Aorta (tissue), 5 donors: ENCODE measurements around the gene ADAMTS3. TPM values are rescaled to one million over a fixed set of nuclear protein-coding genes. Genes with fewer than 3 reads are reported as not detected.

ENCODE experiments used
- ATAC-seq: fragments of 200-7000 bp; cut with Tn5 transposase; one replicate; pipeline ENCODE4 v1.9.1; 2022; ENCODE audit warnings: moderate library complexity; ENCODE audit not compliant: low FRiP score
- DNase-seq, 2 donors: peaks; one replicate each; pipeline ENCODE4 v3.0.0-alpha.2; 2020
- H3K27ac ChIP-seq, 2 donors: one replicate each; pipeline ENCODE4 v1.5.1; 2013; ENCODE audit warnings: low read length in 2 of 2, mild to moderate bottlenecking in 2 of 2, moderate library complexity in 2 of 2, control low read depth in 1 of 2, inconsistent platforms in 1 of 2, low read depth in 1 of 2
- H3K27me3 ChIP-seq, 2 donors: one replicate each; pipeline ENCODE4 v1.6.1; 2013; ENCODE audit warnings: control low read depth in 1 of 2, low read length in 1 of 2, mild to moderate bottlenecking in 1 of 2, moderate library complexity in 1 of 2; ENCODE audit not compliant: insufficient read depth in 2 of 2, control insufficient read depth in 1 of 2
- H3K36me3 ChIP-seq, 2 donors: one replicate each; pipeline ENCODE4 v1.6.1; 2013; ENCODE audit warnings: control low read depth in 1 of 2, low read length in 1 of 2, mild to moderate bottlenecking in 1 of 2; ENCODE audit not compliant: insufficient read depth in 2 of 2, control insufficient read depth in 1 of 2
- H3K4me1 ChIP-seq, 2 donors: one replicate each; pipeline ENCODE4 v1.6.1; 2013; ENCODE audit warnings: low read length in 2 of 2, control low read depth in 1 of 2, mild to moderate bottlenecking in 1 of 2, moderate library complexity in 1 of 2; ENCODE audit not compliant: insufficient read depth in 2 of 2, control insufficient read depth in 1 of 2
- H3K4me3 ChIP-seq, 2 donors: one replicate each; pipeline ENCODE4 v1.5.1; 2013; ENCODE audit warnings: low read length in 2 of 2, control low read depth in 1 of 2, mild to moderate bottlenecking in 1 of 2
- H3K9me3 ChIP-seq: one replicate; pipeline ENCODE4 v1.6.1; 2013; ENCODE audit warnings: mild to moderate bottlenecking, low read length; ENCODE audit not compliant: control insufficient read depth
- WGBS, 2 donors: extraction: QIAGEN DNeasy Blood & Tissue Kit; methylation state at CpG; one replicate each; pipeline ENCODE4 v1.1.7; 2013; 5-methylcytosine and 5-hydroxymethylcytosine counted together
- intact Hi-C, 2 donors: fragments of 100-400 bp; cut with DNase I; formaldehyde crosslinking; loops; one replicate each; pipeline versions ENCODE4 v1.14.2 to v1.15.0; 2022
- polyA plus RNA-seq, 2 donors: library from polyadenylated mRNA; stranded (reverse); fragments of 200-250 nt; gene quantifications; one replicate each; pipeline ENCODE4 v1.2.3, GENCODE V29; 2013
- total RNA-seq, 2 donors: library from RNA; stranded (reverse); fragmentation: NEBNext Ultra II Directional; extraction: Animal tissue kit (Norgen Biotek cat#: 25700); gene quantifications; one replicate each; pipeline ENCODE4 v1.2.1, GENCODE V29; 2021
- donor health status: healthy with polysubstance abuse.
- donor health status: Bipolar disorder and iron deficiency.
- donor health status: DM: no; HTN: no; CAD: no.
- donor health status: DM: no; HTN: no; CAD: no.
- donor health status: DM: yes; HTN: yes; CAD: no.

The ADAMTS3 gene
- total and polyA plus RNA-seq, 4 donors: 0.25 to 5.9 (median 2.5) TPM

DNA sequence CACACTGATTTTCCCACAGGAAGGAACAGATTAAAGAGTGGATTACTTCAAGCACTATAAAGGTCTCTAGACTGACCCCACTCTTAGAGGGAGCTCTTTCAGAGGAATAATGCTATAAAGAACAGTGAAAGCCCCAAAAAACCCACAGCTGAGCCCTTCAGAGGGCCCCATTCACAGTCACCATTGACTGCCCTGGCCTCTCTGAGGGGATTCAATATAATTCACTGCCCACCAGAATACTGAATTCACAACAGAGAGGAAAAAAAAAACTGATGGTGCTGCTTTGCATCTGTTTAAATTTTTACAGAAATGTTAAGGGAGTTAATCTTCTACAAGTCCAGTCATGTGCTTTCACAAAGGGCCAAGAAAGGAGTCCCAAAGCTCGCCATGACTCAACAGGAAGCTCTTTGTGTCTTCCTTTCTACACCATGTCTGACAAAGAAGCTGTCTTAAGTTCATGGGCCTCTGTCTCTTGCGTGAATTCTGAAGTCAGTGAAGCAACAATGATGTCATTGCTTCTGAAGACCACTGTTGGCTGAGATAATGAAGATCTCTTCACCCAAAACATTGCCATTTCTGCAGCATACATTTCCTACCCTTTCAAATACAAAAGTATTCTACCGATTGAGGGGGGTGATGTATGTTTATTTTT is 174.9 kb downstream of the ADAMTS3 start:
- ATAC-seq (no peak), DNase-seq (no peak)
- intact Hi-C loops: no loop called here
- H3K27ac ChIP-seq: no peak overlapping the region
- no peaks in the 10 kb centered on the region for H3K27me3 ChIP-seq
- WGBS, 2 donors: 90 to 95% methylated on average over 3 of the region's 3 CpGs
- no peak overlapping the region for H3K4me3 ChIP-seq
- no peaks in the 10 kb centered on the region for H3K36me3 ChIP-seq
- no peaks in the 10 kb centered on the region for H3K9me3 ChIP-seq
- H3K4me1 ChIP-seq: peaks cover 0 to 1% of the 10 kb centered on the region in 2 donors

- no peak overlapping the region for H3K4me3 ChIP-seq
- no peak overlapping the region for H3K27ac ChIP-seq
- H3K4me1 ChIP-seq: peaks cover 0 to 2% of the 10 kb centered on the region in 2 donors
- H3K9me3 ChIP-seq: no peaks in the 10 kb centered on the region
- intact Hi-C loops: no loop called here
- ATAC-seq: no peak
- no peaks in the 10 kb centered on the region for H3K27me3 ChIP-seq
- H3K36me3 ChIP-seq: no peaks in the 10 kb centered on the region
- WGBS, 2 donors: 98% methylated on average over 2 of the region's 2 CpGs
- no peak for DNase-seq
These were observed 177.7 kb downstream of the ADAMTS3 start for GRCh38 chr4:72391281-72391680.

DNA sequence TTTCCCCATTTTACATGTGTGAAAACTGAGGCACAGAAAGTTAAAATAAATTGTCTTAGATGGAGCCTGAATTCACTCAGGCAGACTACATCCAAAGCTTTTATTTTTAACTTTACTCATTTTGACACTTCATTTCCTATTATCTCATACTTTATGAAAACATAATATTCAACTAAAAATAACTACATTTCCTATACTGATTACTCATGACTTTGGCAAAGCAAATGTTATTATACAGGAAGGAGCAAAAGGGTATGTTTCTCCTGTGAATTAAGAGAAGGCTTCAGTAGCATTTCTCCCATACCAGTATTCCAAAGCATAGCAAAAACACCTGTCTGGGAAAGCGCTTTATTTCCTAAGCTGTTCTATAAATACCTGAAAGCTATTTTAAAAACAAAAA is 178.6 kb downstream of the ADAMTS3 start:
- H3K27ac ChIP-seq: no peak overlapping the region
- peak; percentile 23 for ATAC-seq
- 5 to 12% methylated on average over 1 of the region's 1 CpG for WGBS, 2 donors

GRCh38 chr4:72388521-72388920 is 180.5 kb downstream of the ADAMTS3 start:
- no peaks in the 10 kb centered on the region for H3K27me3 ChIP-seq
- peak overlapping the region; percentile 36 to 39 for H3K27ac ChIP-seq
- no peak for ATAC-seq
- 10 to 15% methylated on average over 1 of the region's 1 CpG for WGBS, 2 donors
- no peaks in the 10 kb centered on the region for H3K9me3 ChIP-seq
- intact Hi-C loops: no loop called here
- H3K4me3 ChIP-seq: no peak overlapping the region
- H3K4me1 ChIP-seq: peaks cover 0 to 2% of the 10 kb centered on the region in 2 donors
- H3K36me3 ChIP-seq: no peaks in the 10 kb centered on the region
- no peak for DNase-seq

More for the DNA sequence above, 178.6 kb downstream of the ADAMTS3 start:
- no peak for DNase-seq
- Histone ChIP-seq H3K27me3 (no peaks in the 10 kb centered on the region), H3K9me3 (no peaks in the 10 kb centered on the region), H3K4me3 (no peak overlapping the region), H3K4me1 (peaks cover 0 to 2% of the 10 kb centered on the region in 2 donors), H3K36me3 (no peaks in the 10 kb centered on the region)
- intact Hi-C loops: no loop called here

- no peaks in the 10 kb centered on the region for H3K9me3 ChIP-seq
- H3K4me1 ChIP-seq: peaks cover 0 to 2% of the 10 kb centered on the region in 2 donors
- intact Hi-C loops: no loop called here
- H3K27ac ChIP-seq: no peak overlapping the region
- no peaks in the 10 kb centered on the region for H3K36me3 ChIP-seq
- H3K27me3 ChIP-seq: no peaks in the 10 kb centered on the region
- H3K4me3 ChIP-seq: no peak overlapping the region
- ATAC-seq (no peak), DNase-seq (no peak)
- 27 to 48% methylated on average over 1 of the region's 1 CpG for WGBS, 2 donors
These were observed 181.1 kb downstream of the ADAMTS3 start for GRCh38 chr4:72387959-72388358.

DNA sequence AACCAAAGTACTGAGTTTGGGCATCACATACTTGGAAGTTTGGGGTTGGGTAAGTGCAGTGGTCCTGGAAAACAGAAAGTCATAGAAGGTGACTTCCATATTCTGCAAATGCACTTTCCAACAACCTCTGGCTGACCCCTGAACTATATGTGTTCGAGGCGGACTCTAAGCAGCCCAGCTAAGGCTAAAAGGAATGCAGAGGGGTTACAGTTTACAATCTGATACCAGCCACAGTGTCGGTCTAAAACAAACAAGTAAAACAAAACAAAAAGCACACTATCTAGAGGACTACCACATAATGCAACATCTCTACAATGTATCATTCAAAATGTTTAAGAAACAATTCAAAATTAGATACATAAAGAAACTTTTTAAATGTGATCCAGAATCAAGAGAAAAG is 185.6 kb downstream of the ADAMTS3 start:
- DNase-seq (no peak), ATAC-seq (no peak)
- no peak overlapping the region for H3K27ac ChIP-seq
- H3K4me3 ChIP-seq: no peak overlapping the region
- no peaks in the 10 kb centered on the region for H3K4me1 ChIP-seq
- intact Hi-C loops: no loop called here
- H3K36me3 ChIP-seq: no peaks in the 10 kb centered on the region
- H3K9me3 ChIP-seq: no peaks in the 10 kb centered on the region
- H3K27me3 ChIP-seq: no peaks in the 10 kb centered on the region
- WGBS, 2 donors: 65% methylated on average over 3 of the region's 3 CpGs

DNA sequence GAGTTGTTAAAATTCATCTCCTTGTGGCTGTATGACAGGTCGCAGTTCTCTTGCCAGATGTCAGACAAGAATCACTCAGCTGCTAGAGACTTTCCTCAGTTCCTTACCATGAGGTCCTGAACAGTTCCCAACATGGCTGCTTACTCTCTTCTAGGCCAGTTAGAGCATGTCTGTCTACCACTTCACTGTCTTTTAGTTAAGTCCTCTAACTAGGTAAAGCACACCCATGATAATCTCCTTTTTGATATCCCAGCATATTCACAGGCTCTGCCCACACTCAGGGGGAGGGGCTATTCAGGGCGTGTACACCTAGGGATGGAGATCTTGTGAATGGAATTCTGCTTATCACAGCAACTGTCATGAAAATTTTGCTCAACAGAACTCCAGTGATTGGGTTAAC is 190.1 kb downstream of the ADAMTS3 start:
- no peak overlapping the region for H3K4me3 ChIP-seq
- no peaks in the 10 kb centered on the region for H3K27me3 ChIP-seq

GRCh38 chr4:72377491-72378194 is 191.4 kb downstream of the ADAMTS3 start:
- no peak overlapping the region for H3K4me3 ChIP-seq
- intact Hi-C loops: loop anchor here in 1 of 2 donors (5.0 kb wide), 2 partner anchors 35 to 65 kb away; no protein-coding TSS in a partner anchor
- no peak for DNase-seq
- H3K27me3 ChIP-seq: no peaks in the 10 kb centered on the region
- H3K27ac ChIP-seq: peak overlapping the region; percentile 22 to 82
- ATAC-seq: no peak
- peaks cover 3 to 4% of the 10 kb centered on the region in 2 donors for H3K4me1 ChIP-seq
- H3K36me3 ChIP-seq: no peaks in the 10 kb centered on the region
- H3K9me3 ChIP-seq: no peaks in the 10 kb centered on the region
- 9 to 14% methylated on average over 5 of the region's 5 CpGs for WGBS, 2 donors

More for the DNA sequence above, 190.1 kb downstream of the ADAMTS3 start:
- intact Hi-C loops: loop anchor here in 1 of 2 donors (5.0 kb wide), 2 partner anchors 37 to 67 kb away; no protein-coding TSS in a partner anchor
- H3K4me1 ChIP-seq: peaks cover 3 to 4% of the 10 kb centered on the region in 2 donors
- H3K27ac ChIP-seq: no peak overlapping the region
- no peak for ATAC-seq
- no peaks in the 10 kb centered on the region for H3K36me3 ChIP-seq
- H3K9me3 ChIP-seq: no peaks in the 10 kb centered on the region
- no peak for DNase-seq
- WGBS, 2 donors: 92 to 98% methylated on average over 2 of the region's 2 CpGs

- no peak overlapping the region for H3K4me3 ChIP-seq
- H3K36me3 ChIP-seq: no peaks in the 10 kb centered on the region
- H3K4me1 ChIP-seq: peaks cover 3 to 4% of the 10 kb centered on the region in 2 donors
- H3K9me3 ChIP-seq: no peaks in the 10 kb centered on the region
- ATAC-seq: no peak
- no peaks in the 10 kb centered on the region for H3K27me3 ChIP-seq
- intact Hi-C loops: loop anchor here in 1 of 2 donors (5.0 kb wide), 2 partner anchors 35 to 65 kb away; no protein-coding TSS in a partner anchor
- no peak for DNase-seq
- H3K27ac ChIP-seq: peak overlapping the region in 1 of 2 donors; percentile 37
These were observed 192.1 kb downstream of the ADAMTS3 start for GRCh38 chr4:72376901-72377300.
